ENCODE data around the gene TKT. TPM values are rescaled to one million over a fixed set of nuclear protein-coding genes. Genes with fewer than 3 reads are reported as not detected.

TKT gene
- total and polyA plus RNA-seq, 2 of the 8 experiments (the other 6 are each of a cell fraction or from before 2014, with no cell fraction given): 418 to 986 TPM

GRCh38 chr3:53185761-53186465, 69.9 kb downstream of the TKT start:
- Histone ChIP-seq H3K14ac (ENCODE audit: insufficient read length) (no peak overlapping the region), H3K4me2 (ENCODE audit: insufficient read depth in 1 of 2, low read depth in 2 of 2, low read length in 2 of 2) (no peak overlapping the region), H3K23me2 (ENCODE audit: low read depth, low read length) (no peaks in the 10 kb centered on the region), H4K20me1 (replicated peaks in 1 of 2; ENCODE audit: control insufficient read depth in 1 of 2, insufficient read depth in 2 of 2, low read length in 2 of 2) (no peaks in the 10 kb centered on the region), H3K4me3 (ENCODE audit: extremely low read depth in 1 of 4, insufficient read depth in 2 of 4, low read depth in 3 of 4, low read length in 4 of 4) (no peak overlapping the region), H3K56ac (replicated peaks; ENCODE audit: insufficient read length, low read depth, low read length) (no peak overlapping the region), H3K9me3 (ENCODE audit: insufficient read depth in 2 of 2, low read depth in 1 of 2, low read length in 1 of 2) (no peaks in the 10 kb centered on the region), H2BK120ac (replicated peaks; ENCODE audit: low read depth, low read length) (no peak overlapping the region), H2AFZ (ENCODE audit: low read length) (no peak overlapping the region), H3K4ac (replicated peaks; ENCODE audit: insufficient read length, low read depth, low read length) (no peak overlapping the region), H2AK5ac (ENCODE audit: low read depth, low read length) (no peak overlapping the region), H3K4me1 (replicated peaks in 1 of 4; ENCODE audit: control insufficient read depth in 3 of 4, insufficient read depth in 4 of 4, low read length in 3 of 4) (no peaks in the 10 kb centered on the region; a peak in 1 of 7 replicates), H2BK15ac (ENCODE audit: low read length) (no peak overlapping the region), H3K27me3 (replicated peaks in 1 of 4; ENCODE audit: control insufficient read depth in 3 of 4, extremely low read depth in 1 of 4, insufficient read depth in 3 of 4, low read length in 3 of 4) (no peaks in the 10 kb centered on the region), H4K5ac (ENCODE audit: insufficient read length, low read depth, low read length) (no peak overlapping the region), H4K91ac (replicated peaks; ENCODE audit: insufficient read length, low read length) (no peak overlapping the region), H4K8ac (ENCODE audit: extremely low read depth, insufficient read depth, low read length) (no peak overlapping the region), H2BK20ac (ENCODE audit: low read length) (no peak overlapping the region), H3K79me1 (ENCODE audit: low read depth, low read length) (no peaks in the 10 kb centered on the region), H3K27ac (ENCODE audit: low read depth, low read length) (no peak overlapping the region; the same call in 1 of the 2 replicates), H3K36me3 (ENCODE audit: control insufficient read depth in 2 of 4, insufficient read depth in 4 of 4, low read length in 3 of 4) (peaks cover 0 to 8% (median 2%) of the 10 kb centered on the region in 4 experiments; a peak in 4 of 8 replicates), H2BK12ac (ENCODE audit: low read depth, low read length) (no peak overlapping the region), H3K9ac (replicated peaks in 1 of 4; ENCODE audit: extremely low read depth in 1 of 4, low read depth in 3 of 4, low read length in 3 of 4) (no peak overlapping the region), H3K79me2 (ENCODE audit: control insufficient read depth in 1 of 2, insufficient read depth in 2 of 2, low read length in 2 of 2) (no peaks in the 10 kb centered on the region), H2BK5ac (ENCODE audit: low read depth, low read length) (no peak overlapping the region; the same call in 1 of the 2 replicates), H3K23ac (ENCODE audit: insufficient read length) (no peak overlapping the region), H3K18ac (ENCODE audit: extremely low read depth, low read length) (no peak overlapping the region)
- no peak for FAIRE-seq
- DNase-seq (ENCODE audit: low read depth in 1 of 2, low spot score in 2 of 2): no peak
- TF ChIP-seq JUN (IDR thresholded peaks at IDR 0.05; ENCODE audit: low read depth, low read length) (no peak), SRF (IDR thresholded peaks at IDR 0.05; ENCODE audit: low read depth, low read length) (no peak), CTCF (IDR thresholded peaks at IDR 0.05; ENCODE audit: control extremely low read depth in 1 of 3, insufficient read depth in 1 of 3, low read depth in 1 of 3, low read length in 3 of 3) (no peak), SP4 (IDR thresholded peaks at IDR 0.05; ENCODE audit: low read length) (no peak), BCL11A (IDR thresholded peaks at IDR 0.05; ENCODE audit: low read depth in 2 of 2, low read length in 2 of 2) (no peak), RBBP5 (IDR thresholded peaks at IDR 0.05; ENCODE audit: borderline replicate concordance, low read depth, low read length) (no peak), SAP30 (IDR thresholded peaks at IDR 0.05; ENCODE audit: insufficient read depth, insufficient replicate concordance, low read length) (no peak)
- POLR2A ChIA-PET (ENCODE audit: partially characterized antibody): no interaction called here
- CTCF ChIA-PET (ENCODE audit: partially characterized antibody): interaction anchor here (0.8 to 1.9 kb wide), 4 partner anchors 10 to 54 kb away, joined by 3 to 6 read pairs (median 4); no protein-coding TSS in a partner anchor
- WGBS, 2 experiments (ENCODE audit: extremely low coverage in 1 of 2, insufficient coverage in 1 of 2, insufficient read length in 1 of 2, insufficient replicate concordance in 2 of 2, low coverage in 1 of 2, low lambda C conversion rate in 2 of 2, missing lambda C conversion rate in 1 of 2): 92% methylated on average over 17 of the region's 20 CpGs; no CpG with 5 or more reads in 1 of the 2 experiments

Measured in H1 (cell line).